ENCODE results near the gene NGF.

- TF ChIP-seq GATA3 (IDR thresholded peaks at IDR 0.05; ENCODE audit: low read depth, low read length) (no peak), GATA2 (IDR thresholded peaks at IDR 0.05; ENCODE audit: low read depth, low read length) (no peak)
Observed at GRCh38 chr1:115242543-115242942, 95.5 kb downstream of the NGF start.
